Measurements from ENCODE around the gene CPNE4.

Gene CPNE4

DNA sequence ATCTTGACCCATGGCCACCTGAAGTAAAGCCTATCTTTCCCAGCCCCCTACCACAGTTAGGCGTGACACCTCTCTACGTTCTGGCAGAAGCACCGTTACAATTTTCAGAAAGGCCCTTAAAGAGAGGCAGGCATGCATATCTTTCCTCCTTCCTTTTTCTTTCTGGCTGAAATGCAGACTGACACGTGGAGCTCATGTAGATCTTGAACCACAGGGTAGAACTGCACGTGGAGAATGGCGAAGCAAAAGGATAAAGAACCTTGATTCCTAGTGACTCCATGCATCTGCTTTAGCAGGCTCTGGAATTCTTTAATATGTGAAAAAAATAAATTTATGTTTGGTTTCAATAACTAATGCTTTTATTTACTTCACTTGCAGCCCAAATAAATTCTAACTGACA is 166.6 kb downstream of the CPNE4 start:
- FAIRE-seq, result no peak
- no peak for TF ChIP-seq CTCF (IDR thresholded peaks at IDR 0.05; ENCODE audit: insufficient read depth, missing control alignments)

DNA sequence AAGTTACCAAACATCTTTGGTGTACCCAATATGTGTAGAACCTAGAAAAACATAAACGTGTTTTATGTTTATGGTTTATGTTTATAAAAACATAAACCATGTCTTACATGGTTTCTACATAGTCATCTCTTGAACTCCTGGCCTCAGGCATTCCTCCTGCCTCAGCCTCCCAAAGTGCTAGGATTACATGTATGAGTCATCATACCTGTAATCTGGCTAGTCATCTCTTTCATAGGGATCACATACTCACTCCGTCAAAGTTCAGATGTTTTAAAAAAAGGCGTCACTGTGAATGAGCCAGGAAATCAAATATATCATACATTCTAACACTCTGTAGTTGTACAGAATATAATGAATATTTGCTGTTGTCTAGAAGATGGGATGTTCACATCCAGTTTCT is 178.6 kb downstream of the CPNE4 start:
- TF ChIP-seq CTCF (IDR thresholded peaks at IDR 0.05; ENCODE audit: insufficient read depth, missing control alignments), result no peak
- FAIRE-seq, result no peak
- no peak for DNase-seq (ENCODE audit: insufficient read length, low spot score)

More for the DNA sequence above, 166.6 kb downstream of the CPNE4 start:
- no peak for DNase-seq (ENCODE audit: insufficient read length, low spot score)

- FAIRE-seq (no peak), DNase-seq (ENCODE audit: insufficient read length, low spot score) (no peak)
- no peak for TF ChIP-seq CTCF (IDR thresholded peaks at IDR 0.05; ENCODE audit: insufficient read depth, missing control alignments)
Measured at GRCh38 chr3:131850223-131850622, 184.6 kb downstream of the CPNE4 start.

- DNase-seq (ENCODE audit: insufficient read length, low spot score) (no peak), FAIRE-seq (no peak)
- TF ChIP-seq CTCF (IDR thresholded peaks at IDR 0.05; ENCODE audit: insufficient read depth, missing control alignments), result no peak
Measured at GRCh38 chr3:131849616-131850015, 185.2 kb downstream of the CPNE4 start.

DNA sequence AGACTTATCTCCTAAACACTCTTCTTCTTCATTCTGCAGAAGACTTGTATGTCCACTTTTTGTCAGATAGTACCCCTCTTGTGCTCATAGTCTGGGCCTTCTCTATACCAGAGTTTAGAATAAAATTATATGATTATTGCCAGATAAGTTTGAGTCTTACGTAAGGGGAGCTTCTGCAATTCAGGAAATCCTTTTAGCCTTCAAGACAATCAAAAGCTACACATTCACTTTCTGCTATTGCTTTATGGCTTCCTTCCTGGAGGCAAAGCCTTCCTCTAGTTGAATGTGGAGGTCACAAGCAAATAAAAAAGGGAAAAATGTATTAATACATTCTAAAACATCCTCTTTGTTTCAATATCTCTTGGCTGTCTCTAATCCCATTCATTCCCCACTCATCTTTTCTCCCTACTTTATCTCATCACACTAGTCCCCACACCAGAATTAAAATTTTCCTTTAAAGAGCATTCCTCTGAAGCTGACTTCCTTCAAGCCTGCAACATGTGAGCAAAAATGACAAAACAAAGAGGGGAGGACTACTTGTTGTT is 186.8 kb downstream of the CPNE4 start:
- DNase-seq (ENCODE audit: insufficient read length, low spot score), result no peak
- FAIRE-seq, result no peak
- no peak for TF ChIP-seq CTCF (IDR thresholded peaks at IDR 0.05; ENCODE audit: insufficient read depth, missing control alignments)

GRCh38 chr3:131846296-131846924 is 188.4 kb downstream of the CPNE4 start:
- DNase-seq (ENCODE audit: insufficient read length, low spot score) (no peak), FAIRE-seq (no peak)
- no peak for TF ChIP-seq CTCF (IDR thresholded peaks at IDR 0.05; ENCODE audit: insufficient read depth, missing control alignments)

DNA sequence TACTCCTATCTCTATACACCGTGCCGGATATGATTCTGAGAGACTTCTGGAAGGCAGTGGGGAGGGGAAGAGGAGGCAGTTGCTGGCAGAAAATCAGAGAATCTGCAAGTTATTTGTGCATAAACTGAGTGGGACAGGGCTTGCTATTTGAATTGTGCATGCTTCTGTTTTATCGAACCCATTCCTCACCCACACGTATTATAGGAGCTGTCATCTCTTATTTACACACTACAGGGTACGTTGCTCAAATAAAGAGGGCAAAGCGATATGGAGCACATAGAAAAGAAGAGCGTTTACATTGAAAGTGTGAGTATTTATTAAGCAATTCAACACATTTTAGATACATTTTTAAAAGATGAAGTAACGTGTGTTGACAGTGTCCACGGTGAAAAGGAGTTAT is 191.6 kb downstream of the CPNE4 start:
- DNase-seq (ENCODE audit: insufficient read length, low spot score) (no peak), FAIRE-seq (no peak)
- TF ChIP-seq CTCF (IDR thresholded peaks at IDR 0.05; ENCODE audit: insufficient read depth, missing control alignments), result no peak

Measured in D721Med (cell line).